Measurements from ENCODE around the gene TMEM147. TPM values are rescaled to one million over a fixed set of nuclear protein-coding genes. Genes with fewer than 3 reads are reported as not detected.

TMEM147 gene, protein sequence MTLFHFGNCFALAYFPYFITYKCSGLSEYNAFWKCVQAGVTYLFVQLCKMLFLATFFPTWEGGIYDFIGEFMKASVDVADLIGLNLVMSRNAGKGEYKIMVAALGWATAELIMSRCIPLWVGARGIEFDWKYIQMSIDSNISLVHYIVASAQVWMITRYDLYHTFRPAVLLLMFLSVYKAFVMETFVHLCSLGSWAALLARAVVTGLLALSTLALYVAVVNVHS
- total RNA-seq (2022; extraction: Qiagen RNA extraction), result 323 to 433 TPM (median 412 TPM) in 5 replicates

DNA sequence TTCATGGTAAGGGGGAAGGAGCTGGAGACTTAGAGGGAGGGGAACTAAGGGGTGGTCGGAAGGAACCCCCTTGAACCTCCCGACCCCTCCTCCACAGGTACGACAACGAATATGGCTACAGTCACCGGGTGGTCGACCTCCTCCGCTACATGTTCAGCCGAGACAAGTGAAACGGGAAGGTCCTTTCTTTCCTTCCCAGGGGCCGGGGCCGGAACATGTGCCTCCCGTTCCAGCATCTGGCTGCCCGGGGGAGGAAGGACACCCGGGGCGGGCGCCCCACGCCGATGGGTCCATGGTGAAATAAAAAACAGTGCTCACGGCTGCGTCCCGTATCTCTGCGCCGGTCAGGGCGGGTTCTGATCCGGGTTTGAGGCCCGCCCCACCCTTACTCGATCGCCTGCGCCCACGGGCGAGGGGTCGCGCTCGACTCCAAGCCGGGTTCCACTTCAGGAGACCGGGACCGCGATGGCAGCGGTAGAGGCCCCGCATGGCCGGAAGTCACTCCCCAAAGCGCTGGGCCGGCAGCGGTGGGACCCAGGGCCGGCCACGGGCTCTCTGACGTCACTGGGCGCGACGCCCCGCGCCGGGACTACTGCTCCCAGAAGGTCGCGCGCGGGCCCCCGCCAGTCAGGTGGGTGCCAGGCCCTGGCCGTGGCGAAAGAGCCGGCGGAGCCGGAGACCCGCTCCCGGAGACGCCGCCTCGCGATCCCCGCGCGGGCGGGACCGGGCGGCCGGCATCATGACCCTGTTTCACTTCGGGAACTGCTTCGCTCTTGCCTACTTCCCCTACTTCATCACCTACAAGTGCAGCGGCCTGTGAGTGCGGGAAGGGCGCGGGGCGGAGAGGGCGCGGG lies at the start of gene TMEM147:
TMEM147 (plus strand) TSS at position 626 of the 854 bp plus-strand sequence; CDS start at position 740, 114 bp downstream.

DNA sequence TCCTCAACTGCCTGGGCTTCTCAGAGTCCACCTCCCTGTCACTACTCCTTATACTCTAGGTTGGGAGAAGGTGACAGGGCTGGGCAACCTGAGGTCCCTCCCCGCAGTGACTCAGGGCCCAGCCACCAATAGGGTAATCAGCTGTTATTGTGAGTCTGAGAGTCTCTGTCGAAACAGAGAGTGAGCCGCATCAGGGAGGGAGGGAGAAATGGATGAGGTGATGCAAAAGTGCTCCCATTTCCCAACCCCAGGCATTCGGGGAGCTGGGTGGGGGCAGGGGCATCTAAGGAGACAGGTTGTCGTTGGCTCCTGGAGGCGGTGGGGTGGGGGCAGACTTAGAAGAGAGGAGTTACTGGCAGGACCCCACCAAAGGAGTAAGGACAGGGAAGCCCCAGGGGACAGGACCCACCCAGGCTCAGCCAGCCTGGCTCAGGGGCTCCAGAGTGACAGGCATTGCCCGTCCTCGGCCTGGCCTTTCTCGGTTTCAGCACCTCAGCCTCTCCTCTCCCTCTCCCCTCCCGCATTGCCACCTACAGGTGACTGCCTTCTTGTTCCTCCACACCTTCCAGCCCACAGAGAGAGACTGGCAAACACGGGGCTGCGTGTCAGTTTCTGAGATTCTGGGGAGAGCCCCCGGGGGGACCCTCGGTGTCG lies 31.7 kb upstream of the TMEM147 start, which contains the start of gene DMKN:
DMKN (minus strand) TSS at position 22 of the 654 bp plus-strand sequence. CDS start 174 bp downstream, outside the sequence.

DNA sequence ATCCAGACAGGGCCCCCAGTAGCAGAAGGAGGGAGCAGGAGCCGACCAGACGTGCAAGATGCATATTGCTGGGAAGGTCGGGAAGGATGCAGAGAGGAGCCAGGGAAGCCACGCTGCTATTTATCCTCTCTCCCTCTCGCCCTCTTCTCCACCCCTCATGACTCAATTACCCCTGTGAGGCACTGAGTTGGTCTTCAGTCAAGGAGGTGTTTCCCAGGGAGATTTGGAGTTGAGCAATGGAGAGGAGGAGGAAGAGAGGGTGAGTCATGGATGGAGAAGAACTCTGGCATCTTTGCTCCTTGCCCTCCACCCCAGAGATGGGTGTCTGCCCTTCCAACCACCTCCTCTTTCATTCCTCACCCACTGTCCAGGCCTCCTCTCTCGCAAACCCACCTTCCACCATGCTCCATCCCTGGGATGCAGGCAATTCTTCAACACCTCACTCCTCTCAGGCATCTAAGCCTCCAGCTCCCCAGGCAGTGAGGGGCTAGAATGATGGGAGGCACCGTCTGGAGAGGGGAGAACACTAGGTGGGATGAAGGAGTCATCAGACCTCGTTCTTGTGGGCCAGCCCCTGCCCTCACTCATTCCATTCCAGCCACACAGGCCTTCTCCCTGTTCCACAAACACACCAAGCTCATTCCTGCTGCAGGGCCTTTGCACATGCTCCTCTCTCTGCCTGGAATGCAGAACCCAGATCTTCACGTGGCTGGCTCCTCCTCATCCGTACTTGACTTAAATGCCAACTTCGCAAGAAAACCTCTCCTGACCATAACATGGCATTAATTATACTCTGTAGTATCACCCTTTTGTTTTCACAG lies 17.0 kb upstream of the TMEM147 start, which contains the start of gene SBSN:
SBSN (minus strand) TSS at position 94 of the 821 bp plus-strand sequence; CDS start at position 64, 30 bp downstream.

DNA sequence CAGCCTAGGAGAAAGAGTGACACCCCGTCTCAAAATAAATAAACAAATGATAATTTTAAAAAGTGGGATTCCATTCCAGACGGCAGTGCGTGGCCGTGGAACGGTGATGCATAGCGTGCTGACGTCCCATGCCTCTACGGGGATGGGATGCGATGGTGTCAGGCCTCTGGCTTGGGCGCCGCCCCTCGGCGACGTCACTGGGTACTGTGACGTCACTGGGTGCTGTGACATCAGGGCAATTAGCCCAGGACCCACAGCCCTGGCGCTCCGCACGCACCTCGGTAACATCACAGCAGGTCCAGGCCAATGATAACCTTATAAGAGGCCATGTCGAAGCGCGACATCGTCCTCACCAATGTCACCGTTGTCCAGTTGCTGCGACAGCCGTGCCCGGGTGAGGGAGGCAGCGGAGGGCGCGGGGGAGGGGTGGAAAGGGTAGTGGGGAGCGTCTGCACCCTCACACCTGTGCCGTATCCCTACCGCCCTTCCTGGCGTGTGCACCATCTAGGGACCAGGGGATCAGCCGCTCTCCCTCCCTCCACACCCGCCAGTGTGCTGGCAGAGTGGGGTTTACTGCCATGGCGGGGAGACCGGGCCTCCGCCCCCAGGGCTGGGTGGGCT lies 12.1 kb upstream of the TMEM147 start, which contains the start of gene GAPDHS:
GAPDHS (plus strand) TSS at position 256 of the 621 bp plus-strand sequence; CDS start at position 328, 72 bp downstream.

DNA sequence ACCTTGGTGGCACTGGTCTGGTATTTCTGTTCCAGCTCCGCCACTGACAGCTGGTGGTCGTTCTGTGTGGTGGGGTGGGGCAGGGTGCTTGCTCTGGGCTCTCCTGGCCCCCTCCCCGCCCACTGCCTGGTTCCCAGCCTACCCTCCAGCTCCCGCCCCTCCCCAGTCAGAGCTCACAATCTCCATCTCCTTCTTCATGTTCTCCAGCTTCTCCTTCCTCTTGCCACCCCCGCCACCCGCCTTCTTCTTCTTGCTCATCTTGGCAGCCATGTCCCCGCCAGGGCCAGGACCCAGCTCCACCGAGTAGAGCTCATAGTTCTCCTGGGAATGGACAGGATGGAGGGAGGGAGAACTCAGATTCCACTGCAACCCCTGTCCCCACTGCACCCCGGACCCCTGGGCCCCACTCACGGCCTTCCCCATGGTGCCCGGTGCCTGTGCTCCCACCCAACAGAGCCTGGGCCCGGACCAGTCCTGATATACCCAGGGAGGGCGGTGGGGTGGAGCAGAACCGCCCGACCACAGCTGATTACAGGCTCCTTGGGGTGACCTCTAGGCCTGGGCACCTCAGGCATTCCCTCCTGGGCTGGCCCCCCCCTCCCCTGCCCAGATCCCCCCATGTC lies 17.9 kb downstream of the TMEM147 start, which contains the start of gene ATP4A:
ATP4A (minus strand) TSS at position 452 of the 623 bp plus-strand sequence; CDS start at position 423, 29 bp downstream.

DNA sequence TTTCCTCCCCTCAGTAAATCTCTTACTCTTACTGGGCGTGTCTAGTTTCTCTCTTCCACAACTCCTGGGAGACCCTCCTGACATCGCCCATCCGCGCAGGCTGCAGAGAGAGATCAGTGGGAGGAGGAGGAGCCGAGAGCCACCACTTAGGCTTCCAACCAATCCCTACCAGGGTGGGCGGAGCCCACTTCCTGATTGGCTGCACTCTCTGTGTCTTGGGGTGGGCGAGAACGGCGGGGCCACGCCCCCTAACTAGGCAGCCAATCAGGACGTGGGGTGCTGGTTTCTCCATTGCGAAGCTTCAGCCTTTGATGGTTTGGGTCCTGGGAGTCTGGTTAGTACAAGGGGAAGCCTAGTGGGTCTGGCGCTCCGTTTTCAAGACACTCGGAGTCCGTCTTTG lies 40.4 kb downstream of the TMEM147 start, which contains the start of gene PMIS2:
PMIS2 (plus strand) TSS at position 326 of the 400 bp plus-strand sequence. CDS start 87 bp downstream, outside the sequence.

Other genes starting within 250 kb of the TMEM147 start
- 0.68 to 1.2 TPM (median 0.95 TPM) in 5 replicates for gene CD22, start 216.4 kb upstream of the TMEM147 start, total RNA-seq (2022; extraction: Qiagen RNA extraction)
- 0.07 TPM in 2 of 5 replicates, not detected in the others for gene FFAR1, start 197.7 kb upstream of the TMEM147 start, total RNA-seq (2022; extraction: Qiagen RNA extraction)
- 0.09 TPM in 2 of 5 replicates, not detected in the others for gene FFAR3, start 187.2 kb upstream of the TMEM147 start, total RNA-seq (2022; extraction: Qiagen RNA extraction)
- not detected in 5 replicates for gene GPR42, start 174.6 kb upstream of the TMEM147 start, total RNA-seq (2022; extraction: Qiagen RNA extraction)
- not detected in 5 replicates for gene FFAR2, start 97.4 kb upstream of the TMEM147 start, total RNA-seq (2022; extraction: Qiagen RNA extraction)
- not detected in 5 replicates for gene KRTDAP, start 55.2 kb upstream of the TMEM147 start, total RNA-seq (2022; extraction: Qiagen RNA extraction)
- 33.8 to 45.0 TPM (median 35.0 TPM) in 5 replicates for gene DMKN, start 32.0 kb upstream of the TMEM147 start, total RNA-seq (2022; extraction: Qiagen RNA extraction)
- 2.2 to 4.6 TPM (median 3.5 TPM) in 5 replicates for gene SBSN, start 17.3 kb upstream of the TMEM147 start, total RNA-seq (2022; extraction: Qiagen RNA extraction)
- 0.09 TPM in 1 of 5 replicates, not detected in the others for gene GAPDHS, start 12.2 kb upstream of the TMEM147 start, total RNA-seq (2022; extraction: Qiagen RNA extraction)
- 0.07 to 0.09 TPM in 2 of 5 replicates, not detected in the others for gene ATP4A, start 18.0 kb downstream of the TMEM147 start, total RNA-seq (2022; extraction: Qiagen RNA extraction)
- gene PMIS2, start 40.5 kb downstream of the TMEM147 start, total RNA-seq (2022; extraction: Qiagen RNA extraction), result not detected in 5 replicates
- 13.0 to 16.4 TPM (median 14.9 TPM) in 5 replicates for gene HAUS5, start 67.1 kb downstream of the TMEM147 start, total RNA-seq (2022; extraction: Qiagen RNA extraction)
- gene RBM42, start 83.4 kb downstream of the TMEM147 start, total RNA-seq (2022; extraction: Qiagen RNA extraction), result 147 to 203 TPM (median 195 TPM) in 5 replicates
- gene ETV2, start 96.1 kb downstream of the TMEM147 start, total RNA-seq (2022; extraction: Qiagen RNA extraction), result 1.5 to 3.3 TPM (median 2.9 TPM) in 5 replicates
- gene COX6B1, start 102.7 kb downstream of the TMEM147 start, total RNA-seq (2022; extraction: Qiagen RNA extraction), result 1,261 to 1,482 TPM (median 1,322 TPM) in 5 replicates
- 0.52 to 1.5 TPM (median 1.0 TPM) in 5 replicates for gene UPK1A, start 120.9 kb downstream of the TMEM147 start, total RNA-seq (2022; extraction: Qiagen RNA extraction)
- gene ZBTB32, start 158.9 kb downstream of the TMEM147 start, total RNA-seq (2022; extraction: Qiagen RNA extraction), result not detected in 5 replicates
- 53.9 to 62.2 TPM (median 56.6 TPM) in 5 replicates for gene KMT2B, start 172.4 kb downstream of the TMEM147 start, total RNA-seq (2022; extraction: Qiagen RNA extraction)
- 11.5 to 12.9 TPM (median 11.8 TPM) in 5 replicates for gene IGFLR1, start 196.8 kb downstream of the TMEM147 start, total RNA-seq (2022; extraction: Qiagen RNA extraction)
- gene U2AF1L4, start 199.8 kb downstream of the TMEM147 start, total RNA-seq (2022; extraction: Qiagen RNA extraction), result 21.9 to 27.5 TPM (median 24.7 TPM) in 5 replicates
- gene PSENEN, start 200.0 kb downstream of the TMEM147 start, total RNA-seq (2022; extraction: Qiagen RNA extraction), result 250 to 344 TPM (median 287 TPM) in 5 replicates
- gene LIN37, start 202.9 kb downstream of the TMEM147 start, total RNA-seq (2022; extraction: Qiagen RNA extraction), result 21.5 to 27.9 TPM (median 23.2 TPM) in 5 replicates
- gene HSPB6, start 211.4 kb downstream of the TMEM147 start, total RNA-seq (2022; extraction: Qiagen RNA extraction), result 0.14 to 0.35 TPM (median 0.29 TPM) in 5 replicates
- gene PROSER3, start 212.6 kb downstream of the TMEM147 start, total RNA-seq (2022; extraction: Qiagen RNA extraction), result 19.6 to 32.1 TPM (median 24.2 TPM) in 5 replicates
- gene ARHGAP33, start 229.9 kb downstream of the TMEM147 start, total RNA-seq (2022; extraction: Qiagen RNA extraction), result 4.7 to 9.3 TPM (median 7.4 TPM) in 5 replicates

Measured in A549 treated with Hydrocortisone at 1 μM for 4 hours (cell line).